Measurements from ENCODE around the gene KLHL6. TPM values are rescaled to one million over a fixed set of nuclear protein-coding genes. Genes with fewer than 3 reads are reported as not detected.

KLHL6 gene
- total RNA-seq, 1 donor from 2014 or later = 32.5 TPM

GRCh38 chr3:183511286-183512131 lies 44.0 kb downstream of the KLHL6 start:
- intact Hi-C loops (cut with micrococcal nuclease) = loop anchor here (2.0 to 10.0 kb wide), 2 partner anchors 15 to 83 kb away; no protein-coding TSS in a partner anchor

GRCh38 chr3:183508821-183509220 lies 46.7 kb downstream of the KLHL6 start:
- intact Hi-C loops (cut with micrococcal nuclease) = no loop called here

GRCh38 chr3:183507551-183507950 lies 48.0 kb downstream of the KLHL6 start:
- intact Hi-C loops (cut with micrococcal nuclease) = no loop called here

- intact Hi-C loops (cut with micrococcal nuclease) = no loop called here
These were observed 48.7 kb downstream of the KLHL6 start for GRCh38 chr3:183506674-183507320.

- intact Hi-C loops (cut with micrococcal nuclease) = no loop called here
These were observed 50.9 kb downstream of the KLHL6 start for GRCh38 chr3:183504597-183504996.

GRCh38 chr3:183503746-183504145 lies 51.8 kb downstream of the KLHL6 start:
- intact Hi-C loops (cut with micrococcal nuclease) = no loop called here

GRCh38 chr3:183502237-183503181 lies 53.0 kb downstream of the KLHL6 start:
- intact Hi-C loops (cut with micrococcal nuclease) = no loop called here

- intact Hi-C loops (cut with micrococcal nuclease) = no loop called here
These were observed 54.4 kb downstream of the KLHL6 start for GRCh38 chr3:183500981-183501704.

GRCh38 chr3:183500319-183500718 lies 55.2 kb downstream of the KLHL6 start:
- intact Hi-C loops (cut with micrococcal nuclease) = no loop called here

- intact Hi-C loops (cut with micrococcal nuclease) = no loop called here
These were observed 56.9 kb downstream of the KLHL6 start for GRCh38 chr3:183498634-183499033.

GRCh38 chr3:183497313-183497712 lies 58.2 kb downstream of the KLHL6 start:
- intact Hi-C loops (cut with micrococcal nuclease) = no loop called here

GRCh38 chr3:183496311-183496710 lies 59.2 kb downstream of the KLHL6 start:
- intact Hi-C loops (cut with micrococcal nuclease) = no loop called here

GRCh38 chr3:183494341-183494740 lies 61.2 kb downstream of the KLHL6 start:
- intact Hi-C loops (cut with micrococcal nuclease) = no loop called here

GRCh38 chr3:183493296-183494045 lies 62.0 kb downstream of the KLHL6 start:
- intact Hi-C loops (cut with micrococcal nuclease) = no loop called here

- intact Hi-C loops (cut with micrococcal nuclease) = no loop called here
These were observed 62.7 kb downstream of the KLHL6 start for GRCh38 chr3:183492849-183493179.

- intact Hi-C loops (cut with micrococcal nuclease) = no loop called here
These were observed 63.3 kb downstream of the KLHL6 start for GRCh38 chr3:183491923-183492848.

GRCh38 chr3:183491109-183491922 lies 64.2 kb downstream of the KLHL6 start:
- intact Hi-C loops (cut with micrococcal nuclease) = no loop called here

GRCh38 chr3:183490653-183491052 lies 64.9 kb downstream of the KLHL6 start:
- intact Hi-C loops (cut with micrococcal nuclease) = no loop called here

Measured in T-helper 2 cell treated with Interferon-gamma antibody and Interleukin-4, amounts not matched to agents 100 ng/mL and 5 ng/mL, for 36 hours (primary cell).